ENCODE measurements around the gene CDH13.

The CDH13 gene

GRCh38 chr16:82846806-82847205, 220.0 kb downstream of the CDH13 start (continued):
- TF ChIP-seq ZNF248 (tag by site-specific recombination; IDR thresholded peaks at IDR 0.05) (no peak), HOXC10 (CRISPR knock-in tag; IDR thresholded peaks at IDR 0.05) (no peak), ATF2 (tag by site-specific recombination; IDR thresholded peaks at IDR 0.05; ENCODE audit: low read depth) (no peak), ZNF19 (tag by site-specific recombination; IDR thresholded peaks at IDR 0.05; ENCODE audit: low read depth) (no peak), ZNF175 (tag by site-specific recombination; IDR thresholded peaks at IDR 0.05) (no peak), ZNF426 (tag by site-specific recombination; IDR thresholded peaks at IDR 0.05) (no peak)

- no peaks in the 10 kb centered on the region for H3K36me3 ChIP-seq (ENCODE audit: control insufficient read depth in 2 of 2, insufficient read depth in 1 of 2, low read length in 2 of 2)
- no peak overlapping the region for H3K27ac ChIP-seq (ENCODE audit: extremely low read depth, low read depth, low read length)
- ChIA-PET POLR2A (no interaction called here), CTCF (no interaction called here)
- H3K4me1 ChIP-seq (ENCODE audit: control insufficient read depth, insufficient read depth, low read length) = peaks cover 8% of the 10 kb centered on the region
- H3K9me3 ChIP-seq (ENCODE audit: control insufficient read depth, insufficient read depth, low read depth, low read length) = no peaks in the 10 kb centered on the region
- TF ChIP-seq ZNF26 (tag by site-specific recombination; IDR thresholded peaks at IDR 0.05) = no peak
- peak; percentile 65 for TF ChIP-seq TRIM28 (IDR thresholded peaks at IDR 0.05; ENCODE audit: borderline replicate concordance, low read length)
- no peak overlapping the region for H3K4me3 ChIP-seq (ENCODE audit: low read depth, low read length)
Measured at GRCh38 chr16:82848013-82848412, 221.2 kb downstream of the CDH13 start.

- CTCF ChIA-PET = interaction anchor here (0.6 kb wide), 1 partner anchor 1953 kb away, joined by 3 read pairs; no protein-coding TSS in a partner anchor
- TF ChIP-seq SCRT2 (tag by site-specific recombination; IDR thresholded peaks at IDR 0.05) (no peak), ZNF621 (tag by site-specific recombination; IDR thresholded peaks at IDR 0.05) (no peak), ZNF416 (tag by site-specific recombination; IDR thresholded peaks at IDR 0.05) (no peak), ZEB2 (tag by site-specific recombination; IDR thresholded peaks at IDR 0.05) (no peak), ZNF600 (tag by site-specific recombination; IDR thresholded peaks at IDR 0.05) (no peak), ZBTB48 (tag by site-specific recombination; IDR thresholded peaks at IDR 0.05) (no peak), ZNF133 (tag by site-specific recombination; IDR thresholded peaks at IDR 0.05) (no peak), INSM2 (tag by site-specific recombination; IDR thresholded peaks at IDR 0.05) (no peak), ZNF692 (tag by site-specific recombination; IDR thresholded peaks at IDR 0.05) (no peak), ZNF292 (tag by site-specific recombination; IDR thresholded peaks at IDR 0.05; ENCODE audit: borderline replicate concordance, low read depth) (no peak), ZBTB44 (tag by site-specific recombination; IDR thresholded peaks at IDR 0.05) (no peak), ZNF138 (tag by site-specific recombination; IDR thresholded peaks at IDR 0.05; ENCODE audit: borderline replicate concordance) (no peak), ZNF157 (tag by site-specific recombination; IDR thresholded peaks at IDR 0.05) (no peak), TCF7L2 (IDR thresholded peaks at IDR 0.05; ENCODE audit: borderline replicate concordance, low read depth, low read length) (no peak), ZNF404 (tag by site-specific recombination; IDR thresholded peaks at IDR 0.05) (no peak), ZFP41 (tag by site-specific recombination; IDR thresholded peaks at IDR 0.05; ENCODE audit: borderline replicate concordance) (no peak)
- no peaks in the 10 kb centered on the region for H3K9me3 ChIP-seq (ENCODE audit: control insufficient read depth, insufficient read depth, low read depth, low read length)
- H3K27ac ChIP-seq (ENCODE audit: extremely low read depth, low read depth, low read length) = no peak overlapping the region
- H3K36me3 ChIP-seq (ENCODE audit: control insufficient read depth in 2 of 2, insufficient read depth in 1 of 2, low read length in 2 of 2) = no peaks in the 10 kb centered on the region
- POLR2A ChIA-PET = no interaction called here
- peaks cover 8% of the 10 kb centered on the region for H3K4me1 ChIP-seq (ENCODE audit: control insufficient read depth, insufficient read depth, low read length)
- H3K4me3 ChIP-seq (ENCODE audit: low read depth, low read length) = no peak overlapping the region
Measured at GRCh38 chr16:82852388-82853008, 225.7 kb downstream of the CDH13 start.

Data from HEK293 (cell line).